Endothelial cell of umbilical vein (primary cell): ENCODE measurements around the gene LGI2.

Experiments used
- CTCF ChIP-seq, 2 donors: IDR thresholded peaks; 1 replicate in 1 of 2; 2 replicates in 1 of 2; pipeline ENCODE4 v1.5.1; 2011; ENCODE audit warnings: low read length in 2 of 2, mild to moderate bottlenecking in 2 of 2, moderate library complexity in 2 of 2, control low read depth in 1 of 2, inconsistent platforms in 1 of 2, low read depth in 1 of 2; ENCODE audit not compliant: insufficient read depth in 1 of 2; ENCODE audit errors: extremely low read depth in 1 of 2
- EZH2 ChIP-seq: IDR thresholded peaks from 2 replicates; pipeline ENCODE4 v1.6.1; 2012; ENCODE audit warnings: borderline replicate concordance, low read depth, mild to moderate bottlenecking, moderate library complexity, low read length, inconsistent platforms; ENCODE audit not compliant: severe bottlenecking
- FOS ChIP-seq: IDR thresholded peaks from 2 replicates; pipeline ENCODE4 v1.6.1; 2011; ENCODE audit warnings: mild to moderate bottlenecking, low read length, moderate library complexity, borderline replicate concordance; ENCODE audit not compliant: insufficient read depth
- JUN ChIP-seq: IDR thresholded peaks from 2 replicates; pipeline ENCODE4 v1.6.1; 2011; ENCODE audit warnings: borderline replicate concordance, low read depth; ENCODE audit not compliant: insufficient read length, insufficient read depth
- MYC ChIP-seq: IDR thresholded peaks from one replicate; pipeline ENCODE4 v1.6.1; 2011; ENCODE audit warnings: mild to moderate bottlenecking, low read depth, low read length
- POLR2A ChIP-seq: IDR thresholded peaks from 2 replicates; pipeline ENCODE4 v1.6.1; 2012; ENCODE audit warnings: low read depth, mild to moderate bottlenecking, control low read depth, low read length
- POLR2AphosphoS5 ChIP-seq: IDR thresholded peaks from 2 replicates; pipeline ENCODE4 v1.6.1; 2012; ENCODE audit warnings: low read depth, mild to moderate bottlenecking, control low read depth, low read length, moderate library complexity; ENCODE audit not compliant: insufficient read depth
- TF ChIP-seq, protein P1 (sequence below): IDR thresholded peaks from 2 replicates; pipeline ENCODE4 v1.6.1; 2011; ENCODE audit not compliant: insufficient read depth, insufficient read length

GRCh38 chr4:24980064-24980690 is 50.6 kb downstream of the LGI2 start:
- peak; percentile 82 to 85 for TF ChIP-seq CTCF (IDR thresholded peaks at IDR 0.05; ENCODE audit: extremely low read depth in 1 of 2, insufficient read depth in 1 of 2, low read depth in 1 of 2, low read length in 2 of 2)
- TF ChIP-seq POLR2AphosphoS5, result no peak
- peak; percentile 8 for TF ChIP-seq POLR2A
- no peak for TF ChIP-seq FOS
- TF ChIP-seq EZH2, result no peak
- TF ChIP-seq JUN, result no peak
- TF ChIP-seq, protein P1, sequence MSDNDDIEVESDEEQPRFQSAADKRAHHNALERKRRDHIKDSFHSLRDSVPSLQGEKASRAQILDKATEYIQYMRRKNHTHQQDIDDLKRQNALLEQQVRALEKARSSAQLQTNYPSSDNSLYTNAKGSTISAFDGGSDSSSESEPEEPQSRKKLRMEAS, result no peak
- no peak for TF ChIP-seq MYC
